GM23248 (cell line): ENCODE results near the gene NSMCE1. TPM values are rescaled to one million over a fixed set of nuclear protein-coding genes. Genes with fewer than 3 reads are reported as not detected.
"Not testable (repeated sequence)": the region's sequence is repeated elsewhere in the genome, so short reads cannot be mapped to it uniquely, and the experiment has no call there.

Source experiments
- DNase-seq: peaks from one replicate; pipeline ENCODE4 v3.0.0-alpha.2; 2015
- H2AFZ ChIP-seq: fragments of 200-600 bp; sonication (generic); 2 replicates; pipeline ENCODE4 v1.6.1; 2016; ENCODE audit warnings: antibody characterized with exemption
- H3F3A ChIP-seq: fragments of 200-600 bp; sonication (generic); 2 replicates; pipeline ENCODE4 v1.6.1; 2016; ENCODE audit warnings: mild to moderate bottlenecking, antibody characterized with exemption, mixed run types; ENCODE audit not compliant: insufficient read depth
- H3K27ac ChIP-seq: fragments of 200-600 bp; sonication (generic); 2 replicates; pipeline ENCODE4 v1.5.1; 2016; ENCODE audit warnings: mild to moderate bottlenecking
- H3K27me3 ChIP-seq: fragments of 200-600 bp; sonication (generic); replicated peaks from 2 replicates; pipeline ENCODE4 v1.6.1; 2016; ENCODE audit warnings: mild to moderate bottlenecking; ENCODE audit not compliant: insufficient read depth
- H3K36me3 ChIP-seq: fragments of 200-600 bp; sonication (generic); 2 replicates; pipeline ENCODE4 v1.6.1; 2016; ENCODE audit warnings: low read depth, mild to moderate bottlenecking
- H3K4me1 ChIP-seq: fragments of 200-600 bp; sonication (generic); 2 replicates; pipeline ENCODE4 v1.6.1; 2016; ENCODE audit warnings: mild to moderate bottlenecking; ENCODE audit not compliant: insufficient read depth
- H3K4me2 ChIP-seq: fragments of 200-600 bp; sonication (generic); one replicate; pipeline ENCODE4 v1.6.1; 2016; ENCODE audit warnings: mild to moderate bottlenecking; ENCODE audit not compliant: unreplicated experiment
- H3K4me3 ChIP-seq: fragments of 200-600 bp; sonication (generic); 2 replicates; pipeline ENCODE4 v1.5.1; 2016; ENCODE audit warnings: mild to moderate bottlenecking
- H3K79me2 ChIP-seq: fragments of 200-600 bp; sonication (generic); 2 replicates; pipeline ENCODE4 v1.6.1; 2016; ENCODE audit warnings: mild to moderate bottlenecking; ENCODE audit not compliant: insufficient read depth
- H3K9ac ChIP-seq: fragments of 200-600 bp; sonication (generic); 2 replicates; pipeline ENCODE4 v1.6.1; 2016; ENCODE audit warnings: mild to moderate bottlenecking
- H3K9me2 ChIP-seq: fragments of 200-600 bp; sonication (generic); 2 replicates; pipeline ENCODE4 v1.6.1; 2016; ENCODE audit warnings: mixed run types, mild to moderate bottlenecking, moderate library complexity; ENCODE audit not compliant: insufficient read depth
- H3K9me3 ChIP-seq: fragments of 200-600 bp; sonication (generic); one replicate; pipeline ENCODE4 v1.6.1; 2017; ENCODE audit warnings: low read depth
- H4K20me1 ChIP-seq: fragments of 200-600 bp; sonication (generic); 2 replicates; pipeline ENCODE4 v1.6.0; 2016; ENCODE audit not compliant: insufficient read depth
- EZH2 ChIP-seq: fragments of 200-600 bp; sonication (generic); IDR thresholded peaks from 2 replicates; pipeline ENCODE4 v1.6.1; 2018; ENCODE audit warnings: antibody characterized with exemption, mild to moderate bottlenecking; ENCODE audit not compliant: insufficient read depth, poor library complexity, severe bottlenecking
- EZH2phosphoT487 ChIP-seq: fragments of 200-600 bp; sonication (generic); IDR thresholded peaks from 2 replicates; pipeline ENCODE4 v1.6.1; 2018; ENCODE audit warnings: antibody characterized with exemption, moderate library complexity, mild to moderate bottlenecking, low read depth; ENCODE audit not compliant: insufficient read depth
- WGBS, 2 experiments: methylation state at CpG; one replicate each; pipeline ENCODE4 v1.1.6; 2015 to 2017; ENCODE audit warnings: low lambda C conversion rate in 2 of 2, low coverage in 1 of 2; ENCODE audit errors: missing lambda C conversion rate in 2 of 2; 5-methylcytosine and 5-hydroxymethylcytosine counted together
- in situ Hi-C: fragments of 300-500 bp; cut with MboI; formaldehyde crosslinking; loops from 2 replicates; pipeline ENCODE4 v1.15.0; 2020
- polyA plus RNA-seq: library from polyadenylated mRNA; unstranded; fragments of >200 nt; fragmentation: Nextera tagmentation; extraction: Ambion mirVana; gene quantifications from 2 replicates; pipeline ENCODE4 v1.2.1, GENCODE V29; 2016
- total RNA-seq: library from RNA; depleted of rRNA; stranded (reverse); fragments of >200 nt; shearing (Covaris generic); gene quantifications from 2 replicates; pipeline ENCODE4 v1.2.3, GENCODE V29; 2014

The NSMCE1 gene
- total and polyA plus RNA-seq, 2 experiments from 2014 or later: 69.3 to 107 TPM

DNA sequence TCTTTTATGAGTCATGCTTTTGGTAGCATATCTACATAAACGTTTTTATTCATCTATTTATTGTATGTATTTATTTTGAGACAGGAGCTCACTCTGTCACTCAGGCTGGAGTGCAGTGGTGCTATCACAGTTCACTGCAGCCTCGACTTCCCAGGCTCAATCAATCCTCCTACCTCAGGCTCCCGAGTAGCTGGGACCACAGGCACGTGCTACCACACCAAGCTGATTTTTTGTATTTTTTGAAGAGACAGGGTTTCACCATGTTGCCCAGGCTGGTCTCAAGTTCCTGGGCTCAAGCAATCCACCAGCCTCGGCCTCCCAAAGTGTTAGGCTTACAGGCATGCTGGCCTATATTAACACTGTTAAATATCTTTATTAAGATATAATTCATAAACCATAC lies 24.8 kb upstream of the NSMCE1 start:
- no peaks in the 10 kb centered on the region for H3K9me3 ChIP-seq
- no peak overlapping the region for H2AFZ ChIP-seq
- H3K79me2 ChIP-seq: no peaks in the 10 kb centered on the region
- H3K27me3 ChIP-seq: no peaks in the 10 kb centered on the region
- WGBS, 2 experiments: 68 to 69% methylated on average over 5 of the region's 5 CpGs
- no peaks in the 10 kb centered on the region for H3K36me3 ChIP-seq
- no peak for DNase-seq
- H4K20me1 ChIP-seq: no peaks in the 10 kb centered on the region
- H3F3A ChIP-seq: 0 out of 2 replicates have a peak, but pooled peaks cover 5% of the 10 kb centered on the region
- no peak overlapping the region for H3K4me2 ChIP-seq
- in situ Hi-C loops: no loop called here
- TF ChIP-seq EZH2 (no peak), EZH2phosphoT487 (no peak)
- H3K4me3 ChIP-seq: no peak overlapping the region
- H3K4me1 ChIP-seq: no peaks in the 10 kb centered on the region
- no peak overlapping the region for H3K27ac ChIP-seq
- H3K9ac ChIP-seq: no peak overlapping the region
- no peaks in the 10 kb centered on the region for H3K9me2 ChIP-seq

DNA sequence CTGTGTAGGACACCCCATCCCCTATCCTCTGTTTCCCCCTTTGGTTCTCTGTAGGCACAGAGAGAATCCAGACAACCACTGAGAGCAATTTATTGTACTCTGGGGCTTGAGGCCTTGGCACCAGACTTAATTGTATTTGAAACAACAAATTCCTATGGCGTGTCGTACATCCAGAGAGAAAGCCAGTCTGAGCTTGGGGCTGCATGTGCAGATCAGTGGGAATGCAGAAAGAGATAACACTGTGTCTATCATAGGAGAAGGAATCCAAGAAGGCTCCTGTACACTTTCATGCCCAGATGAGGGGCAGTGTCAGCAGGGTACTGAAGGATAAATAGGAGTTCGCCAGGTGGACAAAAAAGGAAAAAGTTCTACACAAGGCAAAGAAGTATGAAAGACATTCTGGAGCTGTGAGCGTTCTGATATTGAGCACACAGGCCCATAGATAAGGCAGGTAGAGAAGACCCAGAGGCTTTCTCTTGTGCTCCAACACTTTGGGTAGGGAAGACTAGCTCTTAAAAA lies 23.2 kb upstream of the NSMCE1 start:
- Histone ChIP-seq H3K9me3 (no peaks in the 10 kb centered on the region), H3K9ac (no peak overlapping the region), H3K4me2 (no peak overlapping the region), H3K4me1 (peaks cover 6% of the 10 kb centered on the region; the same call in 1 of the 2 replicates), H3K27ac (no peak overlapping the region), H3K36me3 (no peaks in the 10 kb centered on the region), H3K4me3 (no peak overlapping the region), H3K79me2 (no peaks in the 10 kb centered on the region), H3K27me3 (no peaks in the 10 kb centered on the region), H4K20me1 (no peaks in the 10 kb centered on the region), H3K9me2 (no peaks in the 10 kb centered on the region), H3F3A (peaks cover 11% of the 10 kb centered on the region), H2AFZ (no peak overlapping the region)
- TF ChIP-seq EZH2phosphoT487: no peak
- TF ChIP-seq EZH2: no peak
- no peak for DNase-seq
- 87 to 88% methylated on average over 4 of the region's 4 CpGs for WGBS, 2 experiments
- in situ Hi-C loops: no loop called here

DNA sequence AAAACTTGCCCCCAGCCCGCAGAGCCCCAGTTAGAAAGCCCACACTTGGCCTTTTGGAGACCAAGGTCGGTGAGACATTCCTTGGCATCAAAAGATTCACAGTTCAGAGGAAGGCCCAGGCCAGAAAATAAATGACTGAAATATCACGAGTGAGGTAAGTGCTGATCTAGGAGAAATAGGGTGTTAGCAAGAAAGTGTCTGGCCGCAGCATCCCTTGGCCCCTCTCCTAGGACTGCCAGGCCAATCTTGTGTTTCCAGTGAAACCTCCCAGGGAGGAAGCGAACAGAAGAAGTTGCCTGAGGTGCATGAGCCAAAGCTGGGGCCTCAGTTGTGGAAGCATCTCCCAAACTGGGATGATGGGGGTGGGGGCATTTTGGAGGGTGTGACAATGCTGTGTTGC lies 22.5 kb upstream of the NSMCE1 start:
- Histone ChIP-seq H3F3A (peaks cover 18% of the 10 kb centered on the region), H3K9me2 (no peaks in the 10 kb centered on the region), H3K27me3 (no peaks in the 10 kb centered on the region), H2AFZ (no peak overlapping the region), H3K4me2 (no peak overlapping the region), H3K4me3 (no peak overlapping the region), H3K4me1 (peaks cover 11% of the 10 kb centered on the region), H4K20me1 (no peaks in the 10 kb centered on the region), H3K9ac (no peak overlapping the region), H3K36me3 (no peaks in the 10 kb centered on the region), H3K9me3 (no peaks in the 10 kb centered on the region), H3K27ac (no peak overlapping the region), H3K79me2 (no peaks in the 10 kb centered on the region)
- TF ChIP-seq EZH2 (no peak), EZH2phosphoT487 (no peak)
- in situ Hi-C loops: no loop called here
- DNase-seq: no peak
- 44 to 49% methylated on average over 5 of the region's 5 CpGs for WGBS, 2 experiments

DNA sequence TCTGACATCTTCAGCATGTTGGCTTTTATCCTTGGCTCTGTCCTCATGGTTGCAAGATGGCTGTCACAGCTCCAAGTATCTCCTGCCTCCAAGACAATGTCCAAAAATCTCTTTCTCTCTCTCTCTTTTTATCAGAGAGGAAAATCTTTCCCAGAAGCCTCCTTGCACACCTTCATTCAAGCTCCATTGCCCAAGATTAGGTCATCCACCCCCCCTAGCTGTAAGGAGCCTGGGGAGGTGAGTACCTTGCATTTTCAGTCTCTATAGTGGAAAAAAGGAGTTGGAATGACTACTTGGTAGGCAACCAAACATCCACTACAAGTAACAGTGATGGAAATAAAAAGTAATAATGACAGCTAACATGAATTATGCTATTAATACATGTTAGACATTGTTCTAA lies 22.0 kb upstream of the NSMCE1 start:
- in situ Hi-C loops: no loop called here
- peaks cover 23% of the 10 kb centered on the region for H3F3A ChIP-seq
- H3K9ac ChIP-seq: no peak overlapping the region
- no peaks in the 10 kb centered on the region for H3K79me2 ChIP-seq
- H3K27me3 ChIP-seq: no peaks in the 10 kb centered on the region
- H3K4me2 ChIP-seq: no peak overlapping the region
- no peak overlapping the region for H3K27ac ChIP-seq
- no peaks in the 10 kb centered on the region for H4K20me1 ChIP-seq
- peaks cover 15% of the 10 kb centered on the region for H3K4me1 ChIP-seq
- TF ChIP-seq EZH2 (no peak), EZH2phosphoT487 (no peak)
- H2AFZ ChIP-seq: no peak overlapping the region
- no peaks in the 10 kb centered on the region for H3K36me3 ChIP-seq
- no peak for DNase-seq
- no peak overlapping the region for H3K4me3 ChIP-seq
- H3K9me2 ChIP-seq: no peaks in the 10 kb centered on the region
- H3K9me3 ChIP-seq: no peaks in the 10 kb centered on the region

DNA sequence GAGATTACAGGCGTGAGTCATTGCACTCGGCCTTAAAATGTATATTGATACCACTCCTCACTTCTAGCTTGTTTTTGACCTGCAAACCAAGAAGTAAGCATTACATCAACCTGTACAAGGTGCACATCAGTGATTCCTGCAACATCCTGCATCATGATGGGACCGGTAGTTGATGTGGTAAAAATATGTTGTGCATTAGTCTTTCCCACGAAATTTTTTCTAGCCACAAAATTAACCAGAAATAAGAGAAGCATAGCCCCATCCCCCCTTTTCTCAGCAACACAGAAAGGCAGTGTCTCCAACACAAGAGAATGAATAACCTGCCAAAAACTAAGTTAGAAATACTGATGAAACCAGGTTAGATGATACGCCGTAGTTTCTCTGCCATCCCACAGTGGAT lies 21.1 kb upstream of the NSMCE1 start:
- H3K4me1 ChIP-seq: peaks cover 15% of the 10 kb centered on the region
- peaks cover 29% of the 10 kb centered on the region for H3F3A ChIP-seq
- H3K4me3 ChIP-seq: no peak overlapping the region
- H3K4me2 ChIP-seq: no peak overlapping the region
- no peak for TF ChIP-seq EZH2
- no peak for TF ChIP-seq EZH2phosphoT487
- H2AFZ ChIP-seq: no peak overlapping the region
- H3K27me3 ChIP-seq: no peaks in the 10 kb centered on the region
- in situ Hi-C loops: no loop called here
- no peaks in the 10 kb centered on the region for H3K9me3 ChIP-seq
- no peaks in the 10 kb centered on the region for H3K79me2 ChIP-seq
- H3K27ac ChIP-seq: no peak overlapping the region
- H3K9me2 ChIP-seq: no peaks in the 10 kb centered on the region
- no peaks in the 10 kb centered on the region for H3K36me3 ChIP-seq
- 81 to 87% methylated on average over 6 of the region's 6 CpGs for WGBS, 2 experiments
- H4K20me1 ChIP-seq: no peaks in the 10 kb centered on the region
- no peak overlapping the region for H3K9ac ChIP-seq
- no peak for DNase-seq

DNA sequence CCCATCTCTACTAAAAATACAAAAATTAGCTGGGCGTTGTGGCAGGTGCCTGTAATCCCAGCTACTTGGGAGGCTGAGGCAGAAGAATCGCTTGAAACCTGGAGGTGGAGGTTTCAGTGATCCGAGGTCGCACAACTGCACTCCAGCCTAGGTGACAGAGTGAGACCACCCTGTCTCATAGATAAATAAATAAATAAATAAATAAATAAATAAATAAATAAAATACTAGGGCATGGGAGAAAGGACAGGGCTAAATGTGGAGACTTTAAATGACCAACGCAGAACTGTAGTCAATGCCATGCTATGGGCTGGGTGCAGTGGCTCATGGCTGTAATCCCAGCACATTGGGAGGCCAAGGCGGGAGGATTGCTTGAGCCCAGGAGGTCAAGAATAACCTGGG lies 19.7 kb upstream of the NSMCE1 start:
- peaks cover 15% of the 10 kb centered on the region for H3K4me1 ChIP-seq
- H3K4me2 ChIP-seq, DNase-seq, in situ Hi-C loops, H3K9me3 ChIP-seq, H4K20me1 ChIP-seq, H3K4me3 ChIP-seq, H3K27me3 ChIP-seq, H3K36me3 ChIP-seq, H3K9ac ChIP-seq, H3K9me2 ChIP-seq, H3K79me2 ChIP-seq, H3K27ac ChIP-seq, H2AFZ ChIP-seq: not testable (repeated sequence)
- WGBS, 2 experiments: 90% methylated on average over 6 of the region's 6 CpGs
- H3F3A ChIP-seq: peaks cover 29% of the 10 kb centered on the region
